HCT116 (cell line): Measurements from ENCODE around the gene SHH. TPM values are rescaled to one million over a fixed set of nuclear protein-coding genes. Genes with fewer than 3 reads are reported as not detected.
A peak's percentile ranks its signal among the peaks of the same experiment; 100 is the strongest.

Source experiments
- ATAC-seq: fragments of 200-7000 bp; cut with Tn5 transposase; 2 replicates; pipeline ENCODE4 v1.9.1; 2020; ENCODE audit warnings: mild to moderate bottlenecking, moderate library complexity
- BruUV-seq: library from RNA; stranded (reverse); fragments of 400-500 nt; replicated peaks from 2 replicates; lab custom pipeline; 2021; lab: Mats Ljungman, UMichigan
- CTCF ChIA-PET: fragments of 300-600 bp; sonication (Branson Sonifier 250); formaldehyde crosslinking; loops from one replicate; lab custom pipeline; 2021; ENCODE audit warnings: antibody characterized with exemption; lab: Charles Lee
- POLR2A ChIA-PET: fragments of 300-600, 350-600 bp; sonication (Branson Sonifier 250); formaldehyde crosslinking; loops from one replicate; lab custom pipeline; 2021; ENCODE audit warnings: antibody characterized with exemption; lab: Charles Lee
- RAD21 ChIA-PET, 2 experiments: fragments of 300-600 bp; sonication (Branson Sonifier 250); formaldehyde crosslinking; loops; one replicate each; lab custom pipeline; 2023; ENCODE audit warnings: low total read pairs in 2 of 2; ENCODE audit not compliant: uncharacterized antibody in 2 of 2, unreplicated experiment in 2 of 2, low non-redundant PET in 1 of 2; lab: Charles Lee
- DNase-seq: peaks from one replicate; pipeline ENCODE4 v3.0.0-alpha.2; 2010; ENCODE audit warnings: low read depth, low spot score
- H2AFZ ChIP-seq: fragments of 200-600 bp; shearing (Covaris generic), sonication (generic); 2 replicates; pipeline ENCODE4 v1.6.1; 2017; ENCODE audit warnings: low read depth, mixed run types, mixed read lengths, antibody characterized with exemption, low read length; ENCODE audit not compliant: poor library complexity, severe bottlenecking
- H3K27ac ChIP-seq: 2 replicates; pipeline ENCODE4 v1.5.1; 2012; ENCODE audit warnings: low read depth, low read length
- H3K27me3 ChIP-seq: fragments of 200-600 bp; sonication (generic); 2 replicates; pipeline ENCODE4 v1.6.1; 2016; ENCODE audit warnings: mixed run types, low read length, mixed read lengths; ENCODE audit not compliant: insufficient read depth
- H3K36me3 ChIP-seq, 2 experiments: fragments of 200-500 bp in 1 of 2; fragments of 200-600 bp in 1 of 2; sonication (Bioruptor generic) in 1 of 2; sonication (generic) in 1 of 2; 2 replicates each; pipeline versions ENCODE4 v1.5.1 to v1.6.1; 2014 to 2016; ENCODE audit warnings: low read length in 2 of 2, inconsistent platforms in 1 of 2, mixed read lengths in 1 of 2, mixed run types in 1 of 2; ENCODE audit not compliant: insufficient read depth in 2 of 2, control insufficient read depth in 1 of 2
- H3K4me1 ChIP-seq, 2 experiments: fragments of 200-600 bp in 1 of 2; sonication (generic) in 1 of 2; 2 replicates each; pipeline versions ENCODE4 v1.5.1 to v1.6.1; 2012 to 2017; ENCODE audit warnings: low read length in 2 of 2, inconsistent platforms in 1 of 2, mild to moderate bottlenecking in 1 of 2, mixed read lengths in 1 of 2, mixed run types in 1 of 2, moderate library complexity in 1 of 2; ENCODE audit not compliant: insufficient read depth in 2 of 2, control insufficient read depth in 1 of 2
- H3K4me2 ChIP-seq: fragments of 200-600 bp; sonication (generic); 2 replicates; pipeline ENCODE4 v1.6.1; 2017; ENCODE audit warnings: mixed run types, low read length, mixed read lengths
- H3K4me3 ChIP-seq, 2 experiments: fragments of 200-600 bp in 1 of 2; sonication (generic) in 1 of 2; replicated peaks in 1 of 2; 2 replicates each; pipeline ENCODE4 v1.5.1; 2011 to 2016; ENCODE audit warnings: low read length in 2 of 2, control low read depth in 1 of 2, low read depth in 1 of 2, mild to moderate bottlenecking in 1 of 2, mixed read lengths in 1 of 2, mixed run types in 1 of 2
- H3K79me2 ChIP-seq: fragments of 200-600 bp; sonication (generic); 2 replicates; pipeline ENCODE4 v1.6.1; 2017; ENCODE audit warnings: mild to moderate bottlenecking, mixed run types, low read length, moderate library complexity, mixed read lengths; ENCODE audit not compliant: insufficient read depth
- H3K9ac ChIP-seq: fragments of 200-600 bp; sonication (generic); 2 replicates; pipeline ENCODE4 v1.6.1; 2016; ENCODE audit warnings: low read length, mixed read lengths
- H3K9me2 ChIP-seq: fragments of 200-600 bp; sonication (generic), shearing (Covaris generic); 2 replicates; pipeline ENCODE4 v1.6.1; 2017; ENCODE audit warnings: mixed run types, mild to moderate bottlenecking, moderate library complexity; ENCODE audit not compliant: insufficient read depth
- H3K9me3 ChIP-seq, 2 experiments: fragments of 200-500 bp in 1 of 2; fragments of 200-600 bp in 1 of 2; sonication (Bioruptor generic) in 1 of 2; sonication (generic) in 1 of 2; 2 replicates each; pipeline ENCODE4 v1.6.1; 2014 to 2017; ENCODE audit warnings: low read length in 2 of 2, mixed read lengths in 2 of 2, inconsistent platforms in 1 of 2, low read depth in 1 of 2, mild to moderate bottlenecking in 1 of 2, mixed run types in 1 of 2, moderate library complexity in 1 of 2; ENCODE audit not compliant: control insufficient read depth in 1 of 2, insufficient read depth in 1 of 2
- H4K20me1 ChIP-seq: fragments of 200-600 bp; sonication (generic), shearing (Covaris generic); 2 replicates; pipeline ENCODE4 v1.6.1; 2017; ENCODE audit warnings: mixed run types, mild to moderate bottlenecking, moderate library complexity; ENCODE audit not compliant: insufficient read depth
- CBX3 ChIP-seq: IDR thresholded peaks from 2 replicates; pipeline ENCODE4 v1.6.1; 2012; ENCODE audit warnings: low read depth
- ELF1 ChIP-seq: IDR thresholded peaks from 2 replicates; pipeline ENCODE4 v1.6.1; 2012; ENCODE audit warnings: low read depth, borderline replicate concordance
- FOSL1 ChIP-seq: IDR thresholded peaks from 2 replicates; pipeline ENCODE4 v1.6.1; 2012; ENCODE audit warnings: low read depth
- RAD21 ChIP-seq: IDR thresholded peaks from 2 replicates; pipeline ENCODE4 v1.6.1; 2012; ENCODE audit warnings: low read depth, mild to moderate bottlenecking
- YY1 ChIP-seq: IDR thresholded peaks from 2 replicates; pipeline ENCODE4 v1.6.1; 2011; ENCODE audit warnings: low read length, low read depth, moderate library complexity, mild to moderate bottlenecking; ENCODE audit not compliant: insufficient replicate concordance; ENCODE audit errors: extremely low read depth
- ZNF274 ChIP-seq: fragments of 200-500 bp; sonication (Bioruptor generic); IDR thresholded peaks from 2 replicates; pipeline ENCODE4 v1.6.1; 2014; ENCODE audit warnings: mild to moderate bottlenecking, low read depth, low read length, inconsistent platforms
- intact Hi-C: fragments of 100-400 bp; cut with micrococcal nuclease; formaldehyde crosslinking; loops from 2 replicates; pipeline ENCODE4 v1.10.0; 2022
- total RNA-seq: library from RNA; stranded (reverse); gene quantifications from one replicate; pipeline ENCODE4 v1.2.1, GENCODE V29; 2021; ENCODE audit not compliant: unreplicated experiment
- TF ChIP-seq, protein P1 (sequence below), 3 experiments: fragments of 200-600 bp in 1 of 3; sonication (generic) in 1 of 3; IDR thresholded peaks in 2 of 3; conservative IDR thresholded peaks in 1 of 3; 2 replicates each; pipeline ENCODE4 v1.5.1; 2012 to 2017; ENCODE audit warnings: low read depth in 2 of 3, low read length in 2 of 3, antibody characterized with exemption in 1 of 3, borderline replicate concordance in 1 of 3, control low read depth in 1 of 3, mild to moderate bottlenecking in 1 of 3, mixed read lengths in 1 of 3, mixed run types in 1 of 3, moderate library complexity in 1 of 3; ENCODE audit not compliant: insufficient read depth in 1 of 3
- TF ChIP-seq, protein P2 (sequence below): IDR thresholded peaks from 2 replicates; pipeline ENCODE4 v1.6.1; 2012
- TF ChIP-seq, protein P3 (sequence below): IDR thresholded peaks from 2 replicates; pipeline ENCODE4 v1.6.1; 2012; ENCODE audit warnings: low read depth

Gene SHH
- total RNA-seq, 1 experiment from 2014 or later, result 0.32 TPM

DNA sequence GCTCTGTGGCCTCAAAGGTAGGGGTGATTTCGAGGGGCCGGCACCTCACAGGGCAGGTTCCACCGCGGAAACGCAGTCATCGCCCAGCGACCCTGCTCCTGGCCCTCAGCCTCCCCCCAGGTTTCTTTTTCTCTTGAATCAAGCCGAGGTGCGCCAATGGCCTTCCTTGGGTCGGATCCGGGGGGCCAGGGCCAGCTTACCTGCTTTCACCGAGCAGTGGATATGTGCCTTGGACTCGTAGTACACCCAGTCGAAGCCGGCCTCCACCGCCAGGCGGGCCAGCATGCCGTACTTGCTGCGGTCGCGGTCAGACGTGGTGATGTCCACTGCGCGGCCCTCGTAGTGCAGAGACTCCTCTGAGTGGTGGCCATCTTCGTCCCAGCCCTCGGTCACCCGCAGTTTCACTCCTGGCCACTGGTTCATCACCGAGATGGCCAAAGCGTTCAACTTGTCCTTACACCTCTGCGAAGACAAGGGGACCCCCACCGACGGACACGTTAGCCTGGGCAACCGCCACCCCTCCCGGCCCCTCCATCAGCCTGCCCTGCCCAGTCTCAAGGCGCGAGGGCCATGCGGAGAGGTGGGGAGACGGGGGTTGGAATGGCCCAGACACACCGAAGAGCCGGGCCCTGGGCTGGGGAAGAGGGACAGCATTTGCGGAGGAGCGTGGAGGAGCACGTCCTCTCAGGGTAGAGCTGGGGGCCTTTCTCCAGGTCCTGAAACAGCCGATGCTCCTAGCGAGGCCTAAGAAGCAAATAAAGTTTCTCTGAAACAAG, 6.0 kb downstream of the SHH start:
- ChIA-PET CTCF (no interaction called here), RAD21 (no interaction called here), POLR2A (no interaction called here)
- Histone ChIP-seq H2AFZ (no peak overlapping the region), H3K27ac (no peak overlapping the region), H3K4me3 (no peak overlapping the region), H3K79me2 (no peaks in the 10 kb centered on the region), H3K27me3 (no peaks in the 10 kb centered on the region), H3K36me3 (no peaks in the 10 kb centered on the region), H3K9me3 (no peaks in the 10 kb centered on the region), H3K4me2 (no peak overlapping the region), H3K9ac (no peak overlapping the region), H3K4me1 (peaks cover 5 to 22% of the 10 kb centered on the region in 2 experiments; a peak in 3 of 4 replicates), H4K20me1 (no peaks in the 10 kb centered on the region), H3K9me2 (no peaks in the 10 kb centered on the region)
- no TSS peak for BruUV-seq
- ATAC-seq (no peak), DNase-seq (no peak)
- intact Hi-C loops, result loop anchor here (2.0 kb wide), 1 partner anchor 835 kb away; the partner anchor contains the start of gene RNF32
- TF ChIP-seq, protein P1, sequence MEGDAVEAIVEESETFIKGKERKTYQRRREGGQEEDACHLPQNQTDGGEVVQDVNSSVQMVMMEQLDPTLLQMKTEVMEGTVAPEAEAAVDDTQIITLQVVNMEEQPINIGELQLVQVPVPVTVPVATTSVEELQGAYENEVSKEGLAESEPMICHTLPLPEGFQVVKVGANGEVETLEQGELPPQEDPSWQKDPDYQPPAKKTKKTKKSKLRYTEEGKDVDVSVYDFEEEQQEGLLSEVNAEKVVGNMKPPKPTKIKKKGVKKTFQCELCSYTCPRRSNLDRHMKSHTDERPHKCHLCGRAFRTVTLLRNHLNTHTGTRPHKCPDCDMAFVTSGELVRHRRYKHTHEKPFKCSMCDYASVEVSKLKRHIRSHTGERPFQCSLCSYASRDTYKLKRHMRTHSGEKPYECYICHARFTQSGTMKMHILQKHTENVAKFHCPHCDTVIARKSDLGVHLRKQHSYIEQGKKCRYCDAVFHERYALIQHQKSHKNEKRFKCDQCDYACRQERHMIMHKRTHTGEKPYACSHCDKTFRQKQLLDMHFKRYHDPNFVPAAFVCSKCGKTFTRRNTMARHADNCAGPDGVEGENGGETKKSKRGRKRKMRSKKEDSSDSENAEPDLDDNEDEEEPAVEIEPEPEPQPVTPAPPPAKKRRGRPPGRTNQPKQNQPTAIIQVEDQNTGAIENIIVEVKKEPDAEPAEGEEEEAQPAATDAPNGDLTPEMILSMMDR (IDR thresholded peaks at IDR 0.05 in 2 of 3, conservative IDR thresholded peaks at IDR 0.05 in 1 of 3; ENCODE audit: borderline replicate concordance in 1 of 3, insufficient read depth in 1 of 3, low read depth in 2 of 3, low read length in 2 of 3), result 0 out of 6 replicates have a peak, but pooled peaks of 1 of the 3 experiments have one; percentile 4
- no peak for TF ChIP-seq RAD21

DNA sequence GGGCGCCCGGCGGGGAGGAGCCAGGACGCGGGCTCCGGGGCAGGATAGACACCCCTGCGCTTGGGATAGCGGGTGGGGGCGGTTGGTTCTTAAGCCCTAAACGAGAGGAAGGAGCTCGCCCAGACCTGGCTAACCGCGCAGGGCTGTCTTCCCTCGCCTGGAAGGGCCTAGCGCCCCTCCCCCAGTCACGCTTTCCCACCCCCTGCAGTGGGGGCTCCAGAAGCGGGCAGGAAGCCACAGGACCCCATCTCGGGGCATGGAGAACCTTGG, 6.5 kb downstream of the SHH start:
- ATAC-seq, result no peak; the same call in 1 of the 2 replicates
- H3K27me3 ChIP-seq, result no peaks in the 10 kb centered on the region
- no peak overlapping the region for H3K9ac ChIP-seq
- intact Hi-C loops, result loop anchor here (2.0 kb wide), 1 partner anchor 835 kb away; the partner anchor contains the start of gene RNF32
- H3K4me1 ChIP-seq, result peaks cover 5 to 22% of the 10 kb centered on the region in 2 experiments; a peak in 3 of 4 replicates
- no TSS peak for BruUV-seq
- ChIA-PET CTCF (no interaction called here), RAD21 (no interaction called here), POLR2A (no interaction called here)
- no peaks in the 10 kb centered on the region for H4K20me1 ChIP-seq
- H3K9me3 ChIP-seq, result no peaks in the 10 kb centered on the region
- no peak overlapping the region for H3K4me3 ChIP-seq
- H3K9me2 ChIP-seq, result no peaks in the 10 kb centered on the region
- DNase-seq, result no peak
- H3K79me2 ChIP-seq, result no peaks in the 10 kb centered on the region
- peak overlapping the region; percentile 82 for H3K4me2 ChIP-seq
- H3K27ac ChIP-seq, result no peak overlapping the region; the same call in 1 of the 2 replicates
- no peak overlapping the region for H2AFZ ChIP-seq
- no peaks in the 10 kb centered on the region for H3K36me3 ChIP-seq
- TF ChIP-seq, protein P2, sequence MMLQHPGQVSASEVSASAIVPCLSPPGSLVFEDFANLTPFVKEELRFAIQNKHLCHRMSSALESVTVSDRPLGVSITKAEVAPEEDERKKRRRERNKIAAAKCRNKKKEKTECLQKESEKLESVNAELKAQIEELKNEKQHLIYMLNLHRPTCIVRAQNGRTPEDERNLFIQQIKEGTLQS, result no peak
- no peak for TF ChIP-seq ELF1
- TF ChIP-seq, protein P1 (IDR thresholded peaks at IDR 0.05 in 2 of 3, conservative IDR thresholded peaks at IDR 0.05 in 1 of 3; ENCODE audit: borderline replicate concordance in 1 of 3, insufficient read depth in 1 of 3, low read depth in 2 of 3, low read length in 2 of 3), result no peak
- TF ChIP-seq, protein P3, sequence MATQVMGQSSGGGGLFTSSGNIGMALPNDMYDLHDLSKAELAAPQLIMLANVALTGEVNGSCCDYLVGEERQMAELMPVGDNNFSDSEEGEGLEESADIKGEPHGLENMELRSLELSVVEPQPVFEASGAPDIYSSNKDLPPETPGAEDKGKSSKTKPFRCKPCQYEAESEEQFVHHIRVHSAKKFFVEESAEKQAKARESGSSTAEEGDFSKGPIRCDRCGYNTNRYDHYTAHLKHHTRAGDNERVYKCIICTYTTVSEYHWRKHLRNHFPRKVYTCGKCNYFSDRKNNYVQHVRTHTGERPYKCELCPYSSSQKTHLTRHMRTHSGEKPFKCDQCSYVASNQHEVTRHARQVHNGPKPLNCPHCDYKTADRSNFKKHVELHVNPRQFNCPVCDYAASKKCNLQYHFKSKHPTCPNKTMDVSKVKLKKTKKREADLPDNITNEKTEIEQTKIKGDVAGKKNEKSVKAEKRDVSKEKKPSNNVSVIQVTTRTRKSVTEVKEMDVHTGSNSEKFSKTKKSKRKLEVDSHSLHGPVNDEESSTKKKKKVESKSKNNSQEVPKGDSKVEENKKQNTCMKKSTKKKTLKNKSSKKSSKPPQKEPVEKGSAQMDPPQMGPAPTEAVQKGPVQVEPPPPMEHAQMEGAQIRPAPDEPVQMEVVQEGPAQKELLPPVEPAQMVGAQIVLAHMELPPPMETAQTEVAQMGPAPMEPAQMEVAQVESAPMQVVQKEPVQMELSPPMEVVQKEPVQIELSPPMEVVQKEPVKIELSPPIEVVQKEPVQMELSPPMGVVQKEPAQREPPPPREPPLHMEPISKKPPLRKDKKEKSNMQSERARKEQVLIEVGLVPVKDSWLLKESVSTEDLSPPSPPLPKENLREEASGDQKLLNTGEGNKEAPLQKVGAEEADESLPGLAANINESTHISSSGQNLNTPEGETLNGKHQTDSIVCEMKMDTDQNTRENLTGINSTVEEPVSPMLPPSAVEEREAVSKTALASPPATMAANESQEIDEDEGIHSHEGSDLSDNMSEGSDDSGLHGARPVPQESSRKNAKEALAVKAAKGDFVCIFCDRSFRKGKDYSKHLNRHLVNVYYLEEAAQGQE, result no peak
- TF ChIP-seq YY1, result no peak
- TF ChIP-seq ZNF274, result no peak
- no peak for TF ChIP-seq FOSL1
- no peak for TF ChIP-seq CBX3
